ENCODE data around the gene OR6B3.

GRCh38 chr2:240069829-240070228 is 16.5 kb upstream of the OR6B3 start:
- TF ChIP-seq CTCF (IDR thresholded peaks at IDR 0.05) (no peak), POLR2AphosphoS5 (IDR thresholded peaks at IDR 0.05) (no peak), POLR2A (IDR thresholded peaks at IDR 0.05) (no peak)

Data from breast epithelium (tissue), 3 donors.